HG02678 (cell line): ENCODE results near the gene LLGL2.
"Not testable (repeated sequence)": the region's sequence is repeated elsewhere in the genome, so short reads cannot be mapped to it uniquely, and the experiment has no call there.

ENCODE experiments used
- ATAC-seq: cut with Tn5 transposase; IDR thresholded peaks from one replicate; pipeline ENCODE4 v1.9.1; 2021; ENCODE audit warnings: mild to moderate bottlenecking, moderate library complexity; ENCODE audit not compliant: unreplicated experiment

Gene LLGL2

GRCh38 chr17:75589919-75590303 is 64.4 kb downstream of the LLGL2 start:
- ATAC-seq: no peak

DNA sequence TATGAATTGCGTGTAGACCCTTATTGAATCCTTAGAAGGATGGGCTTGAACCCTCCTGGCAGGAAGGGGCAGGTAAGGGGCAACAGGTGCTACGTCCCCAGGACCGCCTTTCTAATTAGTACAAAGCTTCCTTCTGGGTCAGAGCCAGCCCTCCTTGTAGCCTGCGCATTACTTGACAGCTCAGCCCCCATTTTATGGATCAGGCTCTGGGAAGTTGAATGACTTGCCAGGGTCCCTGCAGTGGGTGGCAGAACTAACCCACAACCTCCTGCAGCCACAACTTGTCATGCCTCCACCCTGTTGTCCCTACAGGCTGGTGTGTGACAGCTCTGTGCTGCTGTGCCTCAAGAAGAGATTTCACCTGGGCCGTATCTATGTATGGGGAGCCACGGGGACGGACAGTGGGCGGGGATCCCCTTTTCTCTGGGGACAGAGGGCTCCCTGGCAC is 64.8 kb downstream of the LLGL2 start:
- ATAC-seq: no peak

GRCh38 chr17:75590849-75591721 is 65.6 kb downstream of the LLGL2 start:
- no peak for ATAC-seq

GRCh38 chr17:75591722-75592302 is 66.3 kb downstream of the LLGL2 start:
- no peak for ATAC-seq

DNA sequence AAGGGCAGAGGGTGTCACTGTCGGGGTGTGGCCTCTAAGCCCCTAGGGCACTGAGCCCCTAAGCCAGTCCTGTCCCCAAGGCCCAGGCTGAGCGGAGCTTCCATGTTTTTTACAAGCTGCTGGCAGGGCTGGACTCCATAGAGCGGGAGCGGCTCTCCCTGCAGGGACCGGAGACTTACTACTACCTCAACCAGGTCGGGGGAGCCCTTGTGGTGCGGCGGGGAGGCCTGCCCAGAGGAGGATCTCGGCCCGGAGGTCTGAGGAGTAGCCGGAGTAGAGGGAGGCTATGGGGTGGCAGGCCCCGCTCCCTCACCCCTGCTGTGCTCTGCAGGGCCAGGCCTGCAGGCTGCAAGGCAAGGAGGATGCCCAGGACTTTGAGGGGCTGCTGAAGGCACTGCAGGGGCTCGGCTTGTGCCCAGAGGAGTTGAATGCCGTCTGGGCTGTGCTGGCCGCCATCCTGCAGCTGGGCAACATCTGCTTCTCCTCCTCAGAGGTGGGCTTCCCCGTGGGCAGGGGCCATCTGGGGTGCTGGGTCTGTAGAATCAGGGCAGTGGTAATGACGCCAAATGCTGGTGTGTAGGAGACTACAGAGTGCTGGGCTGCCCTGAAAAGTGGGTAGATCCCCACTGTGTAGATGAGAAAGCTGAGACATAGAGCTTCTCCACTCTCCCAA is 67.0 kb downstream of the LLGL2 start:
- no peak for ATAC-seq

DNA sequence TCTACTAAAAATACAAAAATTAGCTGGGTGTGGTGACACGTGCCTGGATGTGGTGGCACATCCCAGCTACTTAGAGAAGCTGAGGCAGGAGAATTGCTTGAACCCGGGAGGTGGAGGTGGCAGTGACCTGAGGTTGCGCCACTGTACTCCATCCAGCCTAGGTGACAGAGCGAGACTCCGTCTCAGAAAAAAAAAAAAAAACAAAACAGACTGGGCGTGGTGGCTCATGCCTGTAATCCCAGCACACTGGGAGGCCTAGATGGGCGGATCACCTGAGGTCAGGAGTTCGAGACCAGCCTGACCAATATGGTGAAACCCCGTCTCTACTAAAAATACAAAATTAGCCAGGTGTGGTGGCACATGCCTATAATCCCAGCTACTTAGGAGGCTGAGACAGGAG is 67.9 kb downstream of the LLGL2 start:
- ATAC-seq: not testable (repeated sequence)

DNA sequence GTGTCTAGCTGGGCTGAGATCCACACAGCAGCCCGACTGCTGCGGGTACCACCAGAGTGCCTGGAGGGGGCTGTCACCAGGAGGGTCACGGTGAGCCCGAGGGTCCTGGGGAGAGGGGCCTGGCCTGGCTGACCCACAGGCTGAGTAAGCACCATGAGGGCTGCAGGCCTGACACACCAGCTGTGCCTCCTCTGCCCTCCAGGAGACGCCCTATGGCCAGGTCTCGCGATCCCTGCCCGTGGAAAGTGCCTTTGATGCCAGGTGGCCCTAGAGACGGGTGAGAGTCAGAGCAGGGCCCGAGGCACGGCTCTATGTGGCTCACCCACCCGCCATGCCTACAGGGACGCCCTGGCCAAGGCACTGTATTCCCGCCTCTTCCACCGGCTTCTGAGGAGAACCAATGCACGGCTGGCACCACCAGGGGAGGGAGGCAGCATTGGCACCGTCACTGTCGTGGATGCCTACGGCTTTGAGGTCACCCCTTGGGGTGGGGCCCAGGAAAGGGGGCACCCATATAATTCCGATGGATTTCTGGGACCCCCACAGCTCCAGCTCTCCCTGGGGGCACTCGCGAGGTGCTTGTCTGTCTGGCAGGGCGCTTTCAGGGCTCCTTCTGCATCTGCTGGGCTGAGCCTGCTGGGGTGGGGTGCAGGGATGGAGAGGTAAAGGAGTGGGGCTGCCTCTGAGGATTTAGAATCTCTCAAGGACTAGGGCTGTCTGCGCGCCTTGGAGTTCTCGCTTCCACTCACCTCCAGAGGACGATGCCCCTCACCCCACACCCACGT is 69.2 kb downstream of the LLGL2 start:
- ATAC-seq: no peak

DNA sequence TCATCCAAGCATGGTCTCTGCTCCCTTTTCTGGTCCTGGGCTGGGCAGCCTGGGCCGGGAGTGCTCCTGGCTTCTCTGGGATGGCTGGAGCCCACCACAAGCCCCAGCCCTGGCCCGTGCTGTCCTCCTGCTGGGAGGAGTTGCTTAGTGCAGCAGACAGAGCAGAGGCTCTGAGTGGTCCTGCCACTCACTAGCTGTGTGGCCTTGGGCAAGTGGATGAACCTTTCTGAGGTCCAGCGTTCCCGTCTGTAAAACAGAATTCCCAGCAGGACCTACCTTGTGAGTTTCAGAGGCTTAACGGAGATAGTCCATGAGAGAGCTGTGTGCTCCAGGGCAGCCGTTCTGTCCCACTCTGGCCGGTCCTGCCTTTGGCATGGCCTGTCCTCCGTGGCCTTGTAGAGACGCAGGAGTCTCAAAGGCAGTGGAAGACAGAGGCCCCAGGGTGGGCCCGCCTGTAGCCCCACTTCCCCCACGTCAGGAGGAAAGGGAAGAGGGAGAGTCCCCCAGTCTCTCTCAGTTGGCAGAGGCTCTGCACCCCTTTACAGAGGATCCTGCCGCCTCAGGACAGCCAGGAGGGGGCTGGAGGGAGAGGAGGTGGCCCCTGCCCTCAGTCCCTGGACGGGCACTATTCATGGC is 69.9 kb downstream of the LLGL2 start:
- ATAC-seq: no peak

- no peak for ATAC-seq
Measured at GRCh38 chr17:75595920-75596313, 70.4 kb downstream of the LLGL2 start.

DNA sequence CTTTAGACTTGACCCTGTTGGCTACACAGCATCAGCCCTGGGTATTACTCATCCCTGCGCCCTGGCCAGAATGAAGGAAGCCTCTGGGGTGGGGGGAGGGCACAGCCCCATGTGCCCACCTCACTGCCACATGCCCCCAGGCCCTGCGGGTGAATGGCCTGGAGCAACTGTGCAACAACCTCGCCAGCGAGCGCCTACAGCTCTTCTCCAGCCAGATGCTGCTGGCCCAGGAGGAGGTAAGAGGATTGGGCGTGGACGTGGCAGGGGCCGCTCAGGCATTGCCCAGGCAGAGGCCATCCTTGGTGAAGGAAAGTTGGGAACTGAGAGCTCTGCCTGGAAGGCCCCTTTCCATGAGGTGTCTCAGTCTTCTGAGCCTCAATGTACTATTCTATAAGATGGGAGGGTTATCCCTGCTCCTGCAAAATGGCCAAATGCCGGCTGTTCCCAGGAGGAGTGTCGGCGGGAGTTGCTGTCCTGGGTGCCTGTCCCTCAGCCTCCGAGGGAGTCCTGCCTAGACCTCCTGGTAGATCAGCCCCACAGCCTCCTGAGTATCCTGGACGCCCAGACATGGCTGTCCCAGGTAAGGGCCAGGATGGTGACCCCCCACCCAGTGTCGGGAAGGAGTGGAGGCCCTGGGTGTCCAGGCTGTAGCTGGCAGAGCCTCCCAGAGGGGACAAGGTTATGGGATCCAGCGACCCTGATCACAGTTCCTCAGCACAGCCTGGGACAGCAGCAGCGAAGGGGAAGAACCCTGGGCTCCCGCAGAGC is 71.0 kb downstream of the LLGL2 start:
- no peak for ATAC-seq

DNA sequence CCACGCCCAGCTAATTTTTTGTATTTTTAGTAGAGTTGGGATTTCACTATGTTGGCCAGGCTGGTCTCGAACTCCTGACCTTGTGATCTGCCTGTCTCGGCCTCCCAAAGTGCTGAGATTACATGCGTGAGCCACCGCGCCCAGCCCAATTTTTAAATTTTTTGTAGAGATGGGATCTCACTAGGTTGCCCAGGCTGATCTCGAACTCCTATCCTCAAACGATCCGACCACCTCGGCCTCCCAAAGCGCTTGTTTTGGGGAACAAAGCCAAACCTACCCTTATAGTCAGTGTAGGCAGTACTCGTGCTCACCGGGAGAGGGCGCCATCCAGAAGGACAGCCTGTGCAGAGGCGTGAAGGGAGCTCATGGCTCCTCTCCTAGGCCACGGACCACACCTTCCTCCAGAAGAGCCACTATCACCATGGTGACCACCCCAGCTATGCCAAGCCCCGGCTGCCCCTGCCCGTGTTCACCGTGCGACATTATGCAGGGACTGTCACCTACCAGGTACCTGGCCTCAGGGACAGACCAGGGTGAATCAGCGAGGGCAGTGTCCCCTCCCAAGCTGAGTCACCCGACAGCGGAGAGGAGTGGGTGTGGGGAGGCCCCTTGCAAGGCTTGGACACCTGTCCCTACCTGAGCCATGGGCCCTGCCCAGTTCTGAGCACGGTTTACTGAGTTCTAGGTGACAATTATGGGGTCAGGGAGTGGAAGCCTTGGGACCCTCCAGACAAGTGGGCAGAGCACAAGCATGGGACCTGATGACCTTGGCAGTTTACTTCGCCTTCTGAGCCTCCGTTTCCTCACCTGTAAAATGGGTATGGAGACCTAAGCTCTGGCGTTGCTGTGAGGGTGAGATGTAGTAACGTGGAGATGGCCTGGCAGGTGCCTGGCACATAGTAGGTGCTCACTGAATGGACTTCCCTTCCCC is 75.8 kb downstream of the LLGL2 start:
- no peak for ATAC-seq

DNA sequence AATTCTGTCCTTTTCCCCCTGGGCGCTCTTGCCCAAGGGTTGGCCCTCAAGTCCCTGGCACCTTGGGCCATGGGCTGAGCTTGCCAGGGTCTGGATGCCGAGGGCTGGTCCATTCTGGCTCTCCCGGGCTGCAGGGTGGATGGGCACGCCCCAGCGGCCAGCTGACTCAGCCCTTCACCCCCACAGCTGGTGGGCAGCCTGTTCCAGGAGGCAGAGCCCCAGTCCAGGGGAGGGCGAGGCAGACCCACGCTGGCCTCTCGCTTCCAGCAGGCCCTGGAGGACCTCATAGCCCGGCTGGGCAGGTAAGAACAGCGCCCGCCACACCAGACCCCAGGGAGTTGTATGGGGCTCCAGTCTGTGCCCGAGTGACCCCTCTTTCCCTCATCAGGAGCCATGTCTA is 77.1 kb downstream of the LLGL2 start:
- ATAC-seq: no peak

GRCh38 chr17:75603123-75603522 is 77.6 kb downstream of the LLGL2 start:
- no peak for ATAC-seq

DNA sequence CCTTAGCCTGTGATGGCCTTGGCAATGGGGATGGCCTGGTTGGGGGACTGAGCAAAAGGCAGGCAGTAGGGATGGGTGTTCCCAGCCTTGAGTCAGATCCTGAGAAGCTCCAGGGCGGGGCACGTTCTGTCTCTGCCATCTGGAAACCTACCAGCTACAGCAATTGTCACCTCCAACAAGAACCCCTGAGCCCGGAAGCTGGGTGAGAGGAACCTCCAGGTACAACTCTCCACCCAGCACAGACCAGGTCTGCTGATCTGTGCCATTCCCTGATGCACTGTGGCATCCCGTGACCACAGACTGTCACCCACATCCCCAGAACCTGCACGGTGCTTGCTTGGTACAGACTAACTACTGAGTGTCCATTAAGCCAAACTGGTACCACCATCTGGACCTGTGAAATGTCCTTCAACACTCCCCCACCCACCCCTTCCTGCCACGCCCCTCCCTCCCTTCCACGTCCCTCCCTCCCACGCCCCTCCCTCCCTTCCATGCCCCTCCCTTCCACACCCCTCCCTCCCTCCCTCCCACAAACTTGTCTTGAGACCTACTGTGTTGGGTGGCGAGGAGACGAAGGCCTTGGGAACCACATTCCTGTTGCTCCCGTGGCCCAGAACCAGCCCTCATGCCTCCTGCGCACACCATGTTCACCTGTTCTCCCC is 78.7 kb downstream of the LLGL2 start:
- no peak for ATAC-seq

- no peak for ATAC-seq
Measured at GRCh38 chr17:75605790-75606189, 80.3 kb downstream of the LLGL2 start.

- no peak for ATAC-seq
Measured at GRCh38 chr17:75607086-75607485, 81.6 kb downstream of the LLGL2 start.

DNA sequence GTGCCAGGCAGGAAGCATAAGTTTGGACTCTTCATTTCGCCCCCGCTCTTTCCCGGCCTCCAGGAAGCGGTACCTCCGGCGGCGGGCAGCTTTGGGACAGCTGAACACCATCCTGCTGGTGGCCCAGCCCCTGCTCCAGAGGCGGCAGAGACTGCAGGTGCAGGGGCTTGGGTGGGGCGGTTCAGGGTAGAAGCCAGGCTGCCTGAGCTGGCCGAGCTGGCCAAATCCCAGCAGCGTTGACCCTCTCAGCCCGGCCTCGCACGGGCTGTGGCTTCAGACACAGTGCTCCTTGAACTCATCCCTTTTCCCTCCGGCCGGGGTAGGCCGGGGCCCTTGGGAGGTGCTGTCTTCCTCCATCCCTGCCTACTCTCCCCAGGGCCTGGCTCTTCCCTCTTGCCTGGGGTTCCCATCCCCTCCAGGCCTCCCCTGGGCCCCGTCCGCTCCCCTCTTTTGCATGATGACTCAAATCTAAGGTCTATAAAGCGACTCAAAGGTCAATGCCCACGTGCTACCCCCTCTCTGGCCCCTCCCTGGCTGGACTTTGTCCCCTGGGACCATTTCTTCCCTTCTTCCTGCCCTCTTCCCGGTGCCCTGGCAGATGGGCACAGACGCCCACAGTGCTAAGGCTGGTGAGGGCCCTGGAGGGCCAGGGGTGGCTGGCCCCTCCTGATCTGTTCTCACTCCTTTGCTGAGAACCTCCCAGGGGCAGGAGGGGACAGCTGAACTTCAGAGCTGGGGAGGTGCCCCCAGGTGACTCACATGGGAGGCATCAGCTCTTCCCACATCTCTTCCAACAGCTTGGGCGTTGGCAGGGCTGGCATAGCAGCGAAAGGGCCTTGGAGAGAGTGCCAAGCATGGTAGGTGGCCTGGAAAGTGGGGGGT is 84.8 kb downstream of the LLGL2 start:
- ATAC-seq: no peak
